GM18519 (cell line): ENCODE results near the gene MAN2B2.
"Not testable (repeated sequence)": the region's sequence is repeated elsewhere in the genome, so short reads cannot be mapped to it uniquely, and the experiment has no call there.

Experiments used
- ATAC-seq: cut with Tn5 transposase; IDR thresholded peaks from one replicate; pipeline ENCODE4 v1.9.1; 2021; ENCODE audit warnings: mild to moderate bottlenecking, moderate library complexity; ENCODE audit not compliant: unreplicated experiment, low FRiP score

The MAN2B2 gene

GRCh38 chr4:6613676-6614651 is 39.0 kb downstream of the MAN2B2 start:
- no peak for ATAC-seq

- ATAC-seq, result no peak
Observed at GRCh38 chr4:6614701-6615230, 39.8 kb downstream of the MAN2B2 start.

GRCh38 chr4:6616087-6616995 is 41.4 kb downstream of the MAN2B2 start:
- no peak for ATAC-seq

GRCh38 chr4:6617246-6617645 is 42.3 kb downstream of the MAN2B2 start:
- ATAC-seq, result no peak

DNA sequence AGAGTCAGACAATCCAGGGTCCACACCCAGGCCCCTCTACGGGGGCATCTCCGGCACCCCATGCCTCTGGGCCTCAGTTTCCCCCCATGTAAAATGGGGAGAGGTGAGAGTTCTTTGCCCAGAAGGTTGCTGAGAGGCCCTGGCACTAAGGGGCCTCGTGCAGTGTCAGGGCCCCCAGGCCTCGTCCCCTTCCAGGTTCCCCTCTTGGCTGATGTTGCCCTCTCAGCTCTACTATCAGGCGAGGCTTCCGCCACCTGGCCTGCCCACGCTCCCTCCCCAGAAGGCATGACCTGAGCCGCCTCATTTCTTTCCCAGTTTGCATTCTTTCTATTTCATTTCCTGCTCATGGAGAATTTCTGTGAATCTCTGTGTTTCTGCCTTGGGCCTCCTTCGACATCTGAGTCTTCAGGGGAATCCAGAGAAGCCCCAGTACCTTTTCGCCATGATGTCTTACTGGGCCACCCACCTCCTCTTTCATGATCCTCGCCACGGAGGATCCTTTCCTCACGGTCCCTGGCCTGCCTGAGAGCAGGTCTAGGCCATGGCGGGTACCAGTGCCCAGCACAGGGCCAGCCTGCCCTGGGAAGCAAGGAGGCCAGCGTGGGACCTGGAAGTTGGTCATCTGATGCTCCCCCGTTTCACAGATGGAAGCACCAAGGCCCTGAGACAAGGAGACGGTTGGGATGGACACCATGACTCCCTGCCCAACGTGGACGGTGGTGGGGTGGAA is 43.6 kb downstream of the MAN2B2 start:
- no peak for ATAC-seq

DNA sequence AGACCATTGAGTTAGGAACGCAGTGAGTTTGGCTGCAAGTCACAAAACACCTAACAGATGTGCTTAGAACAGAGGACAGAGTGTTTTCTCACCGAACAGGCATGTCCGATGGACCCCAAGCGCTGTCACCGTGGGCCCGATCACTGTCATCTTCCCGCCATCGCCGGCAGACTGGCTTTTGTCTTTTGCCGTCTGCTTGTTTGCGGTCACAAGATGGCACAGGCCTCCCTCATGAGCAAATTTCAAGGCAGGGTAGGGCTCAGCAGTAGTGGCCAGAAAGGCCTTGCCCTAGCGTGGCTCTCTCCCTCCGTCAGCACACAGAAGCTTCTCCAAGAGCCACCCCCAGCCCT is 44.1 kb downstream of the MAN2B2 start:
- ATAC-seq, result no peak

GRCh38 chr4:6619466-6620255 is 44.7 kb downstream of the MAN2B2 start:
- ATAC-seq, result no peak

GRCh38 chr4:6620296-6620695 is 45.3 kb downstream of the MAN2B2 start:
- ATAC-seq, result no peak

DNA sequence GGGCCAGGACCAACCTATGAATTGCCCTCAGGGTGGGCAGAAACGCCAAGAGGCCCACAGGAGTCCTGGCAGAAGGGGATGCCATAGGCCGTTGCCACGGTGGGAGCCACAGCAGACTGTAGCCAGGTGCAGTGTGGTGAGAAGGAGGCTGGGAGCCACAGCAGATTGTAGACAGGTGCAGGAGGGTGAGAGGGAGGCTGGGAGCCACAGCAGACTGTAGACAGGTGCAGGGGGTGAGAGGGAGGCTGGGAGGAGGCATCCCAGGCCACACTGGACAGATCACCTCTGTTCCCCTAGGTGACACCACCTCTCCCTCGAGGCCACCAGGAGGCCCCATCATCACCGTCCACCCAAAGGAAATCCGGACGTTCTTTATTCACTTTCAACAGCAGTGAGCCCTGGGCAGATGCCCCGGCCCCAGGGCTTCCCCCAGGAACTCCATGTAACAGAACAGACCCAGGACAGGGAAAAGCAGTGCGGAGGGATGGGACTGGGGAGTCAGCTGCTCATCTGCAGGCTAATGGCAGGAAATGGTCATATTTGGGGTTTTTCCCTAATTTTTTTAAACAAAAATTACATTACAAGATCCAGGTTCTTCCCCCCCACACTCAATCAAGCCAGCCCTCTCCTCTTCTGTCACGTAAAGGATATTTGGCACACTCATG is 46.0 kb downstream of the MAN2B2 start:
- no peak for ATAC-seq

- ATAC-seq, result no peak
Observed at GRCh38 chr4:6621556-6621927, 46.6 kb downstream of the MAN2B2 start.

- ATAC-seq, result no peak
Observed at GRCh38 chr4:6622744-6623143, 47.8 kb downstream of the MAN2B2 start.

DNA sequence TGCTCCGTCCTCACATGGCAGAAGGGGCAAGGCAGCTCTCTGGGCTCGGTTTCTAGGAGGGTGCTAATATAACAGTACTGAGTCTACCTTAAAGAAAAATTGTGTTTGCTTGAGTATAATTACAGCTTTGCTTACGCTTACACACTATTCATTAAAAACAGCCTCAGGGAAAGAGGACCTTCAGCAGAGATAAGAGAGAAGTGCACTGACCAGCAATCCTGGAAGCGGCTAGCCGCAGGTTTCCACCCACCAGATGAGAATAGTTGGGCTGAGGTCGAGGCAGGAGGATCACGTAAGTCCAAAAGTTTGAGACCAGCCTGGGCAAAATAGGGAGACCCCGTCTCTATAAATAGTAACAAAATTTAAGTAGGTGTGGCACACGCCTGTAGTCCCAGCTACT is 50.3 kb downstream of the MAN2B2 start:
- ATAC-seq, result no peak

DNA sequence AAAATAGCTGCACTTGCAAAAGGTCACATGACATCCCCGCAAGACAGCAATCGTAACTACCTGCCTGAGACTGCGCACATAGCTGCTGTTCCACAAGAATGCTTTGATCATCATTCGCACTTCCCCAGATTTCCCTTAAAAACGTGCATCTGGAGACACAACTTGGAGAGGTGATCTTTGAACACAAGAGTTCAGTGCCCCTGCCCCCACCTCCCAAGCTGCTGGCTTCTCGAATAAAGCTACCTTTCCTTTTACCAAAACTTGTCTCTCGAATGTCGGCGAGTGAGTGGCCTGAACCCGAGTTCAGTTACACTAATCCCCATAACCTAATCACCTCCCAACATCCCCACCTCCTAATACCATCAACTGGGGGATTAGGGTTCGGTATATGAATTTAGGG is 51.1 kb downstream of the MAN2B2 start:
- no peak for ATAC-seq

GRCh38 chr4:6627832-6628231 is 52.8 kb downstream of the MAN2B2 start:
- ATAC-seq, result no peak

- not testable (repeated sequence) for ATAC-seq
Observed at GRCh38 chr4:6628484-6628883, 53.5 kb downstream of the MAN2B2 start.

DNA sequence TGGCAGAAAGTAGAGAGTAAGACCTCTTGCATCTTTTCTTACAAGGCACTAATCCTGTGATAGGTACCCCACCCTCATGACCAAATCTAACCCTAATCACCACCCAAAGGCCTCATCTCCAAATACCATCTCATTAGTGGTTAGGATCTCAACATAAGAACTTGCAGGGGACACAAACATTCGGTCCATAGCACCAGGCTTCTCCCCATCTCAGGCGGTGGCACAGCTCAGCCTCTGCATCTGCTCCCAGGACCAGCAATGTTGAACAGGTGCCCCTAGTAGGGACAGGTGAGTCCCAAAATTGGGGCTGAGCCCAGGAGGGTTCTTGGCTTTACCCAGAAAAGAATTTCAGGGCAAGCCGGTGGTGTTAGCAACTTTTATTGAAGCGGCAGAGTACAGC is 57.1 kb downstream of the MAN2B2 start:
- ATAC-seq, result no peak

DNA sequence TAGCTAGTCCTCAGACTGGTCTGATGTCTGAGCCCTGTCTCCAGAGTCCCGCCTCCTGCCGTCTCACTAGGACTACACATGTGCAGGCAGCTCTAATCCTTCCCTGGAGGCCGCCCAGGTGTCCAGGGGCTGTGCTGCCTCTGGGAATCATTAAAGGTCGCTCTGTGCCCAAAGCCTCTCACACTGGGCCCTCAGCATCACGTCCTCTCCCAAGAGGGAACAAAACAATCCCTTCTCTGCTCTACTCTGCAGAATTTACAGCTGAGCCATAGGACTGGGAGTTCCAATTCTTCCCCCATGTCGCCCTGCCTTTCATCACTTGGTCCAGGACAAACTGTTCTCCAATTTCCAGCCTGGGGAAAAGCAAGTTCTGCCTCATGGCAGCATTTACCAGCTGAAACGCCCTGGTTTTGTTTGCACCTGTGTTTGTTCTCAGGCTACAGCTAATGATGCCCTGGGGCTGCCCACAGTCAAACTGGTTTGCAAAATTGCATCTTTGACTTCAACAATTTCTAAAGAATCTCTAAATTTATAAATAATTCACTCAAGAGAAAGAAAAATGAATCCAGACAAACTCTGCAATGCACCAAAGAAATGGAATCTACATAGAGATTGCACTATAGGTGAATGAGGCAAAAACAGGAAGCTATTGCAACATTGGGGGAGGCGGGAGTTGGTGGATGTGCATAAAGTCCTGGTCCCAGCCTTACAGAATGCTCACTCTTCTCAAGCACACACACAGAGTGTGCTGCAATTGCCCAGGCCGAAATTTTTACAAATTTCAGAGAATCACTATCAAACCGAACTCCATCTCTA is 58.3 kb downstream of the MAN2B2 start:
- ATAC-seq, result no peak

DNA sequence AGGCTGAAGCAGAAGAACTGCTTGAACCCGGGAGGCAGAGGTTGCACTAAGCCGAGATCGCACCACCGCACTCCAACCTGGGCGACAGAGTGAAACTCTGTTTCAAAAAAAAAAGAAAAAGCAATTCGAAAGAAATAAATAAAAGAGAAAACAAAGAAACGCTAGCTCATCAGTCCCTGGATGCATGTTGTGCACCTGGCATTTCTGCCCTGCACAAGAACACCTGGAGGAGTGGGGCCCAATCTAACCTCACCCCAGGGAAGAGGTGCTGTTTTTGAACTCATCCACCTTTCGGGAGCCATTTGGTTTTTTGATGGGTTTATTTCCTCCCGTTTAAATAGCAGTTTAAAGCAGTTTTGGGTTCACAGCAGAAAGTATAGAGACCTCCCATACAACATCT is 59.8 kb downstream of the MAN2B2 start:
- no peak for ATAC-seq
